HepG2 (cell line): ENCODE results near the gene GRIN2D. TPM values are rescaled to one million over a fixed set of nuclear protein-coding genes. Genes with fewer than 3 reads are reported as not detected.

Source experiments
- IKZF4 ChIP-seq: sonication (generic); formaldehyde crosslinking; IDR thresholded peaks from 2 replicates; pipeline ENCODE4 v1.5.1; 2020; ENCODE audit warnings: borderline replicate concordance, mild to moderate bottlenecking, low read depth, missing genetic modification reagents; ENCODE audit errors: not compliant biosample characterization
- KDM1A ChIP-seq: IDR thresholded peaks from 2 replicates; pipeline ENCODE4 v1.6.1; 2016; ENCODE audit warnings: missing compliant biosample characterization
- LCORL ChIP-seq, 2 experiments: fragments of 450-650 bp in 1 of 2; sonication (generic) in 1 of 2; formaldehyde crosslinking in 1 of 2; IDR thresholded peaks; 2 replicates each; pipeline versions ENCODE4 v1.5.0 to v1.6.1; 2017 to 2020; ENCODE audit warnings: antibody characterized with exemption in 1 of 2, missing genetic modification reagents in 1 of 2
- MTA1 ChIP-seq: sonication (generic); formaldehyde crosslinking; IDR thresholded peaks from 2 replicates; pipeline ENCODE4 v1.4.0; 2020; ENCODE audit warnings: missing genetic modification reagents, mild to moderate bottlenecking, borderline replicate concordance
- MYC ChIP-seq: sonication (generic); formaldehyde crosslinking; IDR thresholded peaks from 2 replicates; pipeline ENCODE4 v1.9.0; 2021; ENCODE audit warnings: missing genetic modification reagents, borderline replicate concordance
- RBM39 ChIP-seq: fragments of 200-400 bp; formaldehyde crosslinking; IDR thresholded peaks from one replicate; pipeline ENCODE4 v1.6.1; 2018; ENCODE audit warnings: antibody characterized with exemption, mild to moderate bottlenecking, low read depth, low read length; ENCODE audit not compliant: poor library complexity, severe bottlenecking
- SMARCE1 ChIP-seq: fragments of 450-650 bp; IDR thresholded peaks from 2 replicates; pipeline ENCODE4 v1.6.1; 2017; ENCODE audit warnings: borderline replicate concordance
- SRSF4 ChIP-seq: fragments of 200-400 bp; formaldehyde crosslinking; IDR thresholded peaks from one replicate; pipeline ENCODE4 v1.6.1; 2018; ENCODE audit warnings: mild to moderate bottlenecking, low read depth, low read length, moderate library complexity; ENCODE audit not compliant: poor library complexity, severe bottlenecking
- TBX2 ChIP-seq: sonication (generic); formaldehyde crosslinking; IDR thresholded peaks from 2 replicates; pipeline ENCODE4 v1.5.0; 2020; ENCODE audit warnings: missing genetic modification reagents, mild to moderate bottlenecking, borderline replicate concordance
- ZNF224 ChIP-seq: sonication (generic); formaldehyde crosslinking; IDR thresholded peaks from 2 replicates; pipeline ENCODE4 v1.5.0; 2020; ENCODE audit warnings: mild to moderate bottlenecking, missing genetic modification reagents
- ZNF704 ChIP-seq: sonication (generic); formaldehyde crosslinking; IDR thresholded peaks from 2 replicates; pipeline ENCODE4 v1.8.1; 2023; ENCODE audit warnings: mild to moderate bottlenecking, inconsistent platforms, moderate library complexity, missing genetic modification reagents, borderline replicate concordance
- polyA plus RNA-seq, 8 experiments: library from polyadenylated mRNA; depleted of rRNA in 3 of 8; stranded (reverse) in 7 of 8; unstranded in 1 of 8; fragments of >200 nt; fragmentation: Illumina TruSeq in 4 of 8; extraction: Trizol in 4 of 8; gene quantifications; 2 replicates each; pipeline versions ENCODE4 v1.2.1 to v1.2.3, GENCODE V29; 2011 to 2016; ENCODE audit warnings: low read depth in 4 of 8, missing spikeins in 1 of 8, mixed read lengths in 1 of 8; ENCODE audit not compliant: insufficient read depth in 1 of 8
- total RNA-seq, 5 experiments: library from RNA; depleted of rRNA; stranded (reverse); fragments of >200 nt; fragmentation: Illumina TruSeq; extraction: Trizol; gene quantifications; 2 replicates each; pipeline ENCODE4 v1.2.3, GENCODE V29; 2016; ENCODE audit warnings: low read depth in 1 of 5
- TF ChIP-seq, protein P1 (sequence below): sonication (generic); formaldehyde crosslinking; IDR thresholded peaks from 2 replicates; pipeline ENCODE4 v1.5.0; 2020; ENCODE audit warnings: mild to moderate bottlenecking, missing genetic modification reagents
- TF ChIP-seq, protein P2 (sequence below): sonication (generic); formaldehyde crosslinking; IDR thresholded peaks from 2 replicates; pipeline ENCODE4 v1.8.0; 2023; ENCODE audit warnings: mild to moderate bottlenecking, missing genetic modification reagents
- TF ChIP-seq, protein P3 (sequence below): sonication (generic); formaldehyde crosslinking; IDR thresholded peaks from 2 replicates; pipeline ENCODE4 v1.5.1; 2020; ENCODE audit warnings: mild to moderate bottlenecking, missing genetic modification reagents, moderate library complexity

The GRIN2D gene
- total and polyA plus RNA-seq, 2 of the 13 experiments (the other 11 are each of a cell fraction or from before 2014, with no cell fraction given): 0.02 to 0.13 TPM

GRCh38 chr19:48351341-48351752, 42.1 kb upstream of the GRIN2D start (continued):
- TF ChIP-seq, protein P1, sequence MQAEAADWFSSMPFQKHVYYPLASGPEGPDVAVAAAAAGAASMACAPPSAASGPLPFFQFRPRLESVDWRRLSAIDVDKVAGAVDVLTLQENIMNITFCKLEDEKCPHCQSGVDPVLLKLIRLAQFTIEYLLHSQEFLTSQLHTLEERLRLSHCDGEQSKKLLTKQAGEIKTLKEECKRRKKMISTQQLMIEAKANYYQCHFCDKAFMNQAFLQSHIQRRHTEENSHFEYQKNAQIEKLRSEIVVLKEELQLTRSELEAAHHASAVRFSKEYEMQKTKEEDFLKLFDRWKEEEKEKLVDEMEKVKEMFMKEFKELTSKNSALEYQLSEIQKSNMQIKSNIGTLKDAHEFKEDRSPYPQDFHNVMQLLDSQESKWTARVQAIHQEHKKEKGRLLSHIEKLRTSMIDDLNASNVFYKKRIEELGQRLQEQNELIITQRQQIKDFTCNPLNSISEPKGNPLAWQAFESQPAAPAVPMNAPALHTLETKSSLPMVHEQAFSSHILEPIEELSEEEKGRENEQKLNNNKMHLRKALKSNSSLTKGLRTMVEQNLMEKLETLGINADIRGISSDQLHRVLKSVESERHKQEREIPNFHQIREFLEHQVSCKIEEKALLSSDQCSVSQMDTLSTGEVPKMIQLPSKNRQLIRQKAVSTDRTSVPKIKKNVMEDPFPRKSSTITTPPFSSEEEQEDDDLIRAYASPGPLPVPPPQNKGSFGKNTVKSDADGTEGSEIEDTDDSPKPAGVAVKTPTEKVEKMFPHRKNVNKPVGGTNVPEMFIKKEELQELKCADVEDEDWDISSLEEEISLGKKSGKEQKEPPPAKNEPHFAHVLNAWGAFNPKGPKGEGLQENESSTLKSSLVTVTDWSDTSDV (CRISPR knock-in tag): 0 out of 2 replicates have a peak, but pooled peaks have one; percentile 21
- TF ChIP-seq MYC (CRISPR knock-in tag): no peak; the same call in 1 of the 2 replicates
- TF ChIP-seq, protein P2, sequence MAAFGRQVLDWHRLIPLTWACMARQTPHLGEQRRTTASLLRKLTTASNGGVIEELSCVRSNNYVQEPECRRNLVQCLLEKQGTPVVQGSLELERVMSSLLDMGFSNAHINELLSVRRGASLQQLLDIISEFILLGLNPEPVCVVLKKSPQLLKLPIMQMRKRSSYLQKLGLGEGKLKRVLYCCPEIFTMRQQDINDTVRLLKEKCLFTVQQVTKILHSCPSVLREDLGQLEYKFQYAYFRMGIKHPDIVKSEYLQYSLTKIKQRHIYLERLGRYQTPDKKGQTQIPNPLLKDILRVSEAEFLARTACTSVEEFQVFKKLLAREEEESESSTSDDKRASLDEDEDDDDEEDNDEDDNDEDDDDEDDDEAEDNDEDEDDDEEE (CRISPR knock-in tag): no peak
- no peak for TF ChIP-seq LCORL (IDR thresholded peaks at IDR 0.05)
- no peak for TF ChIP-seq LCORL (CRISPR knock-in tag; IDR thresholded peaks at IDR 0.05)
- TF ChIP-seq SRSF4: no peak
- TF ChIP-seq ZNF704 (CRISPR knock-in tag): no peak
- no peak for TF ChIP-seq TBX2 (CRISPR knock-in tag)
- TF ChIP-seq RBM39: no peak
- TF ChIP-seq ZNF224: no peak
- TF ChIP-seq KDM1A: peak; percentile 94
- TF ChIP-seq MTA1 (CRISPR knock-in tag): peak; percentile 29; the same call in 1 of the 2 replicates
- no peak for TF ChIP-seq SMARCE1
- TF ChIP-seq, protein P3, sequence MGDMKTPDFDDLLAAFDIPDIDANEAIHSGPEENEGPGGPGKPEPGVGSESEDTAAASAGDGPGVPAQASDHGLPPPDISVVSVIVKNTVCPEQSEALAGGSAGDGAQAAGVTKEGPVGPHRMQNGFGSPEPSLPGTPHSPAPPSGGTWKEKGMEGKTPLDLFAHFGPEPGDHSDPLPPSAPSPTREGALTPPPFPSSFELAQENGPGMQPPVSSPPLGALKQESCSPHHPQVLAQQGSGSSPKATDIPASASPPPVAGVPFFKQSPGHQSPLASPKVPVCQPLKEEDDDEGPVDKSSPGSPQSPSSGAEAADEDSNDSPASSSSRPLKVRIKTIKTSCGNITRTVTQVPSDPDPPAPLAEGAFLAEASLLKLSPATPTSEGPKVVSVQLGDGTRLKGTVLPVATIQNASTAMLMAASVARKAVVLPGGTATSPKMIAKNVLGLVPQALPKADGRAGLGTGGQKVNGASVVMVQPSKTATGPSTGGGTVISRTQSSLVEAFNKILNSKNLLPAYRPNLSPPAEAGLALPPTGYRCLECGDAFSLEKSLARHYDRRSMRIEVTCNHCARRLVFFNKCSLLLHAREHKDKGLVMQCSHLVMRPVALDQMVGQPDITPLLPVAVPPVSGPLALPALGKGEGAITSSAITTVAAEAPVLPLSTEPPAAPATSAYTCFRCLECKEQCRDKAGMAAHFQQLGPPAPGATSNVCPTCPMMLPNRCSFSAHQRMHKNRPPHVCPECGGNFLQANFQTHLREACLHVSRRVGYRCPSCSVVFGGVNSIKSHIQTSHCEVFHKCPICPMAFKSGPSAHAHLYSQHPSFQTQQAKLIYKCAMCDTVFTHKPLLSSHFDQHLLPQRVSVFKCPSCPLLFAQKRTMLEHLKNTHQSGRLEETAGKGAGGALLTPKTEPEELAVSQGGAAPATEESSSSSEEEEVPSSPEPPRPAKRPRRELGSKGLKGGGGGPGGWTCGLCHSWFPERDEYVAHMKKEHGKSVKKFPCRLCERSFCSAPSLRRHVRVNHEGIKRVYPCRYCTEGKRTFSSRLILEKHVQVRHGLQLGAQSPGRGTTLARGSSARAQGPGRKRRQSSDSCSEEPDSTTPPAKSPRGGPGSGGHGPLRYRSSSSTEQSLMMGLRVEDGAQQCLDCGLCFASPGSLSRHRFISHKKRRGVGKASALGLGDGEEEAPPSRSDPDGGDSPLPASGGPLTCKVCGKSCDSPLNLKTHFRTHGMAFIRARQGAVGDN: peak; percentile 60
- TF ChIP-seq IKZF4: no peak
